Kidney (tissue), 14 donors: Measurements from ENCODE around the gene NTMT1. TPM values are rescaled to one million over a fixed set of nuclear protein-coding genes. Genes with fewer than 3 reads are reported as not detected.
A peak's percentile ranks its signal among the peaks of the same experiment; 100 is the strongest.

Source experiments
- DNase-seq, 5 donors: peaks; one replicate each; pipeline ENCODE4 v3.0.0-alpha.2; 2013 to 2020
- FAIRE-seq: peaks from 2 replicates; lab custom pipeline; 2012; peaks lifted over from hg19 to GRCh38; lab: Jason Lieb, UNC
- H3K27ac ChIP-seq, 2 donors: one replicate each; pipeline ENCODE4 v1.7.0; 2013; ENCODE audit warnings: low read depth in 2 of 2, low read length in 2 of 2, inconsistent platforms in 1 of 2
- H3K27me3 ChIP-seq: one replicate; pipeline ENCODE4 v1.7.1; 2013; ENCODE audit warnings: low read length, inconsistent platforms; ENCODE audit not compliant: control insufficient read depth, insufficient read depth
- H3K36me3 ChIP-seq, 3 donors: one replicate each; pipeline versions ENCODE4 v1.7.0 to v1.7.1; 2013; ENCODE audit warnings: low read length in 3 of 3, control low read depth in 1 of 3, inconsistent platforms in 1 of 3; ENCODE audit not compliant: insufficient read depth in 3 of 3, control insufficient read depth in 2 of 3
- H3K4me1 ChIP-seq, 3 donors: one replicate each; pipeline versions ENCODE4 v1.7.0 to v1.7.1; 2013; ENCODE audit warnings: low read length in 3 of 3, inconsistent platforms in 1 of 3, low read depth in 1 of 3; ENCODE audit not compliant: control insufficient read depth in 2 of 3, insufficient read depth in 2 of 3
- H3K4me3 ChIP-seq, 3 donors: one replicate each; pipeline versions ENCODE4 v1.7.0 to v1.8.1; 2013; ENCODE audit warnings: low read length in 3 of 3, control low read depth in 1 of 3, inconsistent platforms in 1 of 3
- H3K9ac ChIP-seq, 3 donors: one replicate each; pipeline versions ENCODE4 v1.7.0 to v1.7.1; 2013; ENCODE audit warnings: low read length in 3 of 3, control low read depth in 1 of 3, inconsistent platforms in 1 of 3
- H3K9me3 ChIP-seq, 3 donors: one replicate each; pipeline versions ENCODE4 v1.7.0 to v1.7.1; 2013; ENCODE audit warnings: low read length in 3 of 3, control low read depth in 1 of 3, inconsistent platforms in 1 of 3; ENCODE audit not compliant: control insufficient read depth in 2 of 3, insufficient read depth in 1 of 3
- CTCF ChIP-seq: IDR thresholded peaks from 3 replicates; pipeline ENCODE4 v1.5.1; 2012; ENCODE audit warnings: mild to moderate bottlenecking, moderate library complexity, borderline replicate concordance; ENCODE audit not compliant: insufficient read depth; ENCODE audit errors: extremely low read depth
- intact Hi-C: fragments of 100-400 bp; cut with DNase I; formaldehyde crosslinking; loops from one replicate; pipeline ENCODE4 v1.11.1; 2022
- polyA plus RNA-seq: library from polyadenylated mRNA; stranded (reverse); fragments of 350-450 nt; fragmentation: Illumina TruSeq; extraction: RNeasy Lipid Tissue Mini Kit (QIAGEN cat#74804); gene quantifications from one replicate; pipeline ENCODE4 v1.2.3, GENCODE V29; 2014; ENCODE audit warnings: low read depth, low replicate concordance; ENCODE audit not compliant: insufficient read depth
- total RNA-seq: library from RNA; stranded (reverse); fragmentation: NEBNext Ultra II Directional; extraction: Animal tissue kit (Norgen Biotek cat#: 25700); gene quantifications from one replicate; pipeline ENCODE4 v1.2.1, GENCODE V29; 2021
- donor health status: control.
- donor health status: control.
- donor health status: control.
- donor health status: control.
- donor health status: control.
- donor health status: DM: yes; HTN: yes; CAD: no.
- donor health status: Normal renal cell carcinoma (clear cell type).

NTMT1 gene
- total and polyA plus RNA-seq, 2 donors from 2014 or later = 32.6 to 61.2 TPM

GRCh38 chr9:129639034-129639630 is 13.2 kb downstream of the NTMT1 start:
- DNase-seq (peak in 1 of 5 donors; percentile 73), FAIRE-seq (no peak)
- no peak overlapping the region for H3K9ac ChIP-seq
- intact Hi-C loops = no loop called here
- H3K36me3 ChIP-seq = peaks cover 0 to 42% (median 25%) of the 10 kb centered on the region in 3 donors
- peaks cover 0 to 28% (median 8%) of the 10 kb centered on the region in 3 donors for H3K4me1 ChIP-seq
- H3K27ac ChIP-seq = no peak overlapping the region
- no peaks in the 10 kb centered on the region for H3K27me3 ChIP-seq
- no peak overlapping the region for H3K4me3 ChIP-seq
- H3K9me3 ChIP-seq = no peaks in the 10 kb centered on the region
- TF ChIP-seq CTCF = no peak

- FAIRE-seq (no peak), DNase-seq (no peak)
- Histone ChIP-seq H3K9ac (no peak overlapping the region), H3K4me1 (peaks cover 0 to 28% (median 8%) of the 10 kb centered on the region in 3 donors), H3K4me3 (no peak overlapping the region), H3K9me3 (no peaks in the 10 kb centered on the region), H3K27ac (peak overlapping the region; percentile 39 to 52), H3K27me3 (no peaks in the 10 kb centered on the region), H3K36me3 (peaks cover 0 to 39% (median 23%) of the 10 kb centered on the region in 3 donors)
- intact Hi-C loops = loop anchor here (10.0 kb wide), 1 partner anchor 145 kb away; no protein-coding TSS in a partner anchor
- no peak for TF ChIP-seq CTCF
These were observed 13.8 kb downstream of the NTMT1 start for GRCh38 chr9:129639756-129640085.

DNA sequence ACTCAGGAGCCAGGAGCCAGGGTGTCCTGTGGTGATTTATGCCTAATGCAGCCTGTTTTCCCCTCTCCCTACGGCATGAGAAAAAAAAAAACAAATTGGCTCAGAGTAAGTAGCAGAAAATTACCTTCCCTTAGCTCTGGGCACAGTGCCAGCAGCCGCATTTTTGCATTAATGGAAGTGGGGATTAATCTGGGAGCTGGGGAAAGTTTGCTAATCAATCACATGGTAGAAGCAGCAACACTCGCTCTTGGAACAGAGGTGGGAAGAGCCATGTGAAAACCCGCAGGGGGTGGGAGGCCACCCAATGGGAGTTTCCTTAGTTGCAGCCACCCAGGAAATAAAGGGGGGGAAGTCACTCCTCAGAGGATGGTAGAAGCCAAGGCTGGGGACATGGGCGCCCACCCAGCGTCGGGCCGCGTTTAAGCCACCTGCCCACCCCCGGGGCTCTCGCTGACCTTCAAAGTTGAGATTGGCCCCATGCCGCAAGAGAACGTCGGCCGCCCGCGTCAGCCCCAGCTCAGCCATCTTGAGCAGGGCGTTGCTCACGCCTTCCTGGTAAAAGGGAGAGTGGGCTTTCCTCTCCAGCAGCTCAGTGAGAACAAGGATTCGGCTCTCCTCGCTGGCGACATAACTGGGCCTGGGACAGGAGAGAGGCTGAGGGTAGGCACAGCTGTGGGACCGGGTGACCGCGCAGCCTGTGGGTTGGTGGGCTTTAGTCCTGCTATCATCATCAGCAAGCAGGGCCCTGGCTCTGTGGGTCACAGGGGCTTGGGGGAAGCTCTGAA is 14.3 kb downstream of the NTMT1 start:
- no peak for FAIRE-seq
- peak; percentile 54 to 85 (median 75) for DNase-seq
- no peak for TF ChIP-seq CTCF
- Histone ChIP-seq H3K4me3 (peak overlapping the region in 2 of 3 donors; percentile 77 to 90), H3K27me3 (no peaks in the 10 kb centered on the region), H3K27ac (peak overlapping the region; percentile 23 to 74), H3K36me3 (peaks cover 0 to 34% (median 18%) of the 10 kb centered on the region in 3 donors), H3K4me1 (peaks cover 0 to 28% (median 8%) of the 10 kb centered on the region in 3 donors), H3K9ac (peak overlapping the region in 1 of 3 donors; percentile 88), H3K9me3 (no peaks in the 10 kb centered on the region)
- intact Hi-C loops = loop anchor here (10.0 kb wide), 1 partner anchor 145 kb away; no protein-coding TSS in a partner anchor
